Transverse colon (tissue), 3 donors: ENCODE measurements around the gene TMEM43.

Source experiments
- CTCF ChIP-seq, 5 experiments: fragments of 200-600 bp in 3 of 5; fragments of 450-650 bp in 2 of 5; sonication (generic) in 3 of 5; IDR thresholded peaks; 1 replicate in 2 of 5; 2 replicates in 3 of 5; pipeline ENCODE4 v1.5.1; 2016 to 2017; ENCODE audit warnings: antibody characterized with exemption in 5 of 5, inconsistent platforms in 3 of 5, mild to moderate bottlenecking in 2 of 5, moderate library complexity in 1 of 5
- EP300 ChIP-seq: sonication (generic); formaldehyde crosslinking; IDR thresholded peaks from one replicate; pipeline ENCODE4 v1.6.1; 2017; ENCODE audit warnings: antibody characterized with exemption, low read depth

- TF ChIP-seq CTCF (IDR thresholded peaks at IDR 0.05) (no peak), EP300 (no peak)
Measured at GRCh38 chr3:14096742-14097141, 28.1 kb upstream of the TMEM43 start.
